Neural cell (in vitro differentiated cells): Measurements from ENCODE around the gene ZBED4. TPM values are rescaled to one million over a fixed set of nuclear protein-coding genes. Genes with fewer than 3 reads are reported as not detected.

Experiments used
- H2AFZ ChIP-seq: fragments of 200-600, 300-800 bp; sonication (generic), shearing (Covaris generic); 2 replicates; pipeline ENCODE4 v1.6.0; 2014; ENCODE audit warnings: low read depth, mild to moderate bottlenecking, antibody characterized with exemption, low read length, moderate library complexity
- H3F3A ChIP-seq: fragments of 200-600 bp; shearing (Covaris generic); 2 replicates; pipeline ENCODE4 v1.6.1; 2016; ENCODE audit warnings: mild to moderate bottlenecking, moderate library complexity, mixed read lengths, antibody characterized with exemption, low read length; ENCODE audit not compliant: insufficient read depth, poor library complexity, severe bottlenecking
- H3K27ac ChIP-seq: fragments of 200-600, 300-800 bp; sonication (generic), shearing (Covaris generic); 2 replicates; pipeline ENCODE4 v1.5.1; 2014; ENCODE audit warnings: mild to moderate bottlenecking, low read length, moderate library complexity
- H3K27me3 ChIP-seq: fragments of 300-800, 200-600 bp; sonication (generic), shearing (Covaris generic); 2 replicates; pipeline ENCODE4 v1.6.0; 2014; ENCODE audit warnings: mild to moderate bottlenecking, low read depth, low read length, moderate library complexity; ENCODE audit not compliant: insufficient read depth
- H3K36me3 ChIP-seq: fragments of 300-800, 200-600 bp; sonication (generic), shearing (Covaris generic); 2 replicates; pipeline ENCODE4 v1.5.1; 2014; ENCODE audit warnings: mild to moderate bottlenecking, antibody characterized with exemption, low read length, moderate library complexity; ENCODE audit not compliant: insufficient read depth
- H3K4me2 ChIP-seq: fragments of 300-800, 200-600 bp; sonication (generic), shearing (Covaris generic); 2 replicates; pipeline ENCODE4 v1.6.0; 2014; ENCODE audit warnings: mild to moderate bottlenecking, low read length
- H3K4me3 ChIP-seq: fragments of 300-800, 200-600 bp; sonication (generic), shearing (Covaris generic); 2 replicates; pipeline ENCODE4 v1.5.1; 2014; ENCODE audit warnings: mild to moderate bottlenecking, low read length, moderate library complexity
- H3K79me2 ChIP-seq: fragments of 200-600 bp; shearing (Covaris generic); replicated peaks from 2 replicates; pipeline ENCODE4 v1.6.0; 2014; ENCODE audit warnings: mild to moderate bottlenecking, low read length, moderate library complexity; ENCODE audit not compliant: insufficient read depth
- H3K9ac ChIP-seq: fragments of 300-800, 200-600 bp; sonication (generic), shearing (Covaris generic); 2 replicates; pipeline ENCODE4 v1.6.1; 2016; ENCODE audit warnings: mild to moderate bottlenecking, low read length, mixed read lengths
- H3K9me2 ChIP-seq: fragments of 200-600 bp; shearing (Covaris generic); 2 replicates; pipeline ENCODE4 v1.6.1; 2016; ENCODE audit warnings: mild to moderate bottlenecking, low read length, mixed read lengths; ENCODE audit not compliant: insufficient read depth
- H3K9me3 ChIP-seq: fragments of 200-600, 300-800 bp; sonication (generic), shearing (Covaris generic); 2 replicates; pipeline ENCODE4 v1.6.1; 2016; ENCODE audit warnings: mild to moderate bottlenecking, mixed run types, low read length, moderate library complexity, mixed read lengths
- H4K20me1 ChIP-seq: fragments of 200-600 bp; shearing (Covaris generic); 2 replicates; pipeline ENCODE4 v1.6.1; 2016; ENCODE audit warnings: mild to moderate bottlenecking, mixed run types; ENCODE audit not compliant: insufficient read depth
- CTCF ChIP-seq: fragments of 450-650 bp; IDR thresholded peaks from 2 replicates; pipeline ENCODE4 v1.5.1; 2014; ENCODE audit warnings: antibody characterized with exemption, mild to moderate bottlenecking, moderate library complexity; ENCODE audit not compliant: poor library complexity, severe bottlenecking
- SMC3 ChIP-seq: fragments of 450-650 bp; conservative IDR thresholded peaks from 2 replicates; pipeline ENCODE4 v1.6.1; 2014; ENCODE audit warnings: antibody characterized with exemption, mild to moderate bottlenecking, moderate library complexity; ENCODE audit not compliant: poor library complexity
- polyA plus RNA-seq: library from polyadenylated mRNA; depleted of rRNA; stranded (reverse); fragments of >200 nt; gene quantifications from 2 replicates; pipeline ENCODE4 v1.2.3, GENCODE V29; 2014

Gene ZBED4
- polyA plus RNA-seq, 1 donor from 2014 or later: 15.0 TPM

GRCh38 chr22:49906799-49907290 is 53.2 kb downstream of the ZBED4 start:
- Histone ChIP-seq H3K79me2 (no peaks in the 10 kb centered on the region), H3K4me2 (no peak overlapping the region), H3K36me3 (peaks cover 4% of the 10 kb centered on the region), H3K4me3 (no peak overlapping the region), H4K20me1 (no peaks in the 10 kb centered on the region), H3K9me2 (no peaks in the 10 kb centered on the region), H3K9ac (no peak overlapping the region), H2AFZ (no peak overlapping the region), H3K9me3 (no peaks in the 10 kb centered on the region), H3K27me3 (no peaks in the 10 kb centered on the region), H3F3A (no peaks in the 10 kb centered on the region), H3K27ac (no peak overlapping the region)
- no peak for TF ChIP-seq SMC3
- TF ChIP-seq CTCF: no peak

- no peak overlapping the region for H3K4me3 ChIP-seq
- H3K27me3 ChIP-seq: no peaks in the 10 kb centered on the region
- H3K4me2 ChIP-seq: no peak overlapping the region
- no peaks in the 10 kb centered on the region for H3F3A ChIP-seq
- no peaks in the 10 kb centered on the region for H4K20me1 ChIP-seq
- no peaks in the 10 kb centered on the region for H3K9me2 ChIP-seq
- no peaks in the 10 kb centered on the region for H3K79me2 ChIP-seq
- no peak overlapping the region for H3K27ac ChIP-seq
- no peaks in the 10 kb centered on the region for H3K9me3 ChIP-seq
- H3K9ac ChIP-seq: no peak overlapping the region
- H3K36me3 ChIP-seq: peaks cover 3% of the 10 kb centered on the region
- no peak for TF ChIP-seq CTCF
- no peak overlapping the region for H2AFZ ChIP-seq
Measured at GRCh38 chr22:49907807-49908206, 54.2 kb downstream of the ZBED4 start.

- TF ChIP-seq SMC3 (no peak), CTCF (no peak)
- H3K27me3 ChIP-seq: no peaks in the 10 kb centered on the region
- no peak overlapping the region for H2AFZ ChIP-seq
- H3K9me3 ChIP-seq: no peaks in the 10 kb centered on the region
- H3K79me2 ChIP-seq: no peaks in the 10 kb centered on the region
- H3K4me2 ChIP-seq: no peak overlapping the region
- no peak overlapping the region for H3K27ac ChIP-seq
- no peaks in the 10 kb centered on the region for H3F3A ChIP-seq
- H3K36me3 ChIP-seq: no peaks in the 10 kb centered on the region
- H3K9ac ChIP-seq: no peak overlapping the region
- H3K9me2 ChIP-seq: no peaks in the 10 kb centered on the region
- no peaks in the 10 kb centered on the region for H4K20me1 ChIP-seq
- H3K4me3 ChIP-seq: no peak overlapping the region
Measured at GRCh38 chr22:49909476-49910205, 56.0 kb downstream of the ZBED4 start.
